Activated naive CD8-positive, alpha-beta T cell treated with anti-CD3 and anti-CD28 coated beads for 36 hours (primary cell): ENCODE results near the gene ZNRD2. TPM values are rescaled to one million over a fixed set of nuclear protein-coding genes. Genes with fewer than 3 reads are reported as not detected.

Source experiments
- DNase-seq: peaks from one replicate; pipeline ENCODE4 v3.0.0; 2021
- H3K27ac Mint-ChIP-seq: one replicate; pipeline ENCODE4 v1.8.0; 2022; ENCODE audit warnings: mild to moderate bottlenecking, moderate library complexity, mixed read lengths
- H3K27me3 Mint-ChIP-seq: one replicate; pipeline ENCODE4 v1.8.0; 2022; ENCODE audit warnings: mild to moderate bottlenecking, mixed read lengths
- H3K36me3 Mint-ChIP-seq: one replicate; pipeline ENCODE4 v1.8.0; 2021; ENCODE audit warnings: mild to moderate bottlenecking, mixed read lengths
- H3K4me1 Mint-ChIP-seq: one replicate; pipeline ENCODE4 v1.8.0; 2021; ENCODE audit warnings: mixed read lengths
- H3K4me3 Mint-ChIP-seq: one replicate; pipeline ENCODE4 v1.8.0; 2022; ENCODE audit warnings: mild to moderate bottlenecking, moderate library complexity, mixed read lengths
- H3K9me3 Mint-ChIP-seq: one replicate; pipeline ENCODE4 v1.8.0; 2022; ENCODE audit warnings: mixed read lengths
- total RNA-seq, 2 experiments: library from RNA; stranded (reverse); gene quantifications; one replicate each; pipeline ENCODE4 v1.2.3, GENCODE V29; 2021

Gene ZNRD2
- total RNA-seq, 2 experiments from 2014 or later: 59.1 to 63.3 TPM

GRCh38 chr11:65572356-65573051, 2.2 kb downstream of the ZNRD2 start, which contains the start of gene FAM89B:
TSS of gene FAM89B (plus strand) at chr11:65572538. CDS start at chr11:65572670, 132 bp downstream.
- peak; percentile 88 for DNase-seq
- H3K4me3 Mint-ChIP-seq: peak within 1 kb of the TSS; percentile 100
- H3K4me1 Mint-ChIP-seq: peaks cover 46% of the 10 kb centered on the region
- H3K27me3 Mint-ChIP-seq: no peaks in the 10 kb centered on the region
- H3K36me3 Mint-ChIP-seq: peaks cover 27% of the 10 kb centered on the region
- H3K27ac Mint-ChIP-seq: peak within 1 kb of the TSS; percentile 86
- H3K9me3 Mint-ChIP-seq: no peaks in the 10 kb centered on the region

GRCh38 chr11:65573391-65574079, 3.3 kb downstream of the ZNRD2 start:
- Mint-ChIP-seq H3K27ac (peak overlapping the region; percentile 86), H3K4me3 (peak overlapping the region; percentile 79), H3K4me1 (peaks cover 51% of the 10 kb centered on the region), H3K27me3 (no peaks in the 10 kb centered on the region), H3K36me3 (peaks cover 28% of the 10 kb centered on the region), H3K9me3 (no peaks in the 10 kb centered on the region)
- no peak for DNase-seq

GRCh38 chr11:65574109-65574810, 4.0 kb downstream of the ZNRD2 start:
- peak; percentile 96 for DNase-seq
- Mint-ChIP-seq H3K36me3 (peaks cover 26% of the 10 kb centered on the region), H3K4me1 (peaks cover 53% of the 10 kb centered on the region), H3K4me3 (peak overlapping the region; percentile 82), H3K27ac (peak overlapping the region; percentile 93), H3K27me3 (no peaks in the 10 kb centered on the region), H3K9me3 (no peaks in the 10 kb centered on the region)

GRCh38 chr11:65574811-65575567, 4.7 kb downstream of the ZNRD2 start:
- Mint-ChIP-seq H3K4me1 (peaks cover 55% of the 10 kb centered on the region), H3K27ac (peak overlapping the region; percentile 93), H3K9me3 (no peaks in the 10 kb centered on the region), H3K27me3 (no peaks in the 10 kb centered on the region), H3K36me3 (peaks cover 30% of the 10 kb centered on the region), H3K4me3 (peak overlapping the region; percentile 82)
- no peak for DNase-seq

GRCh38 chr11:65575568-65576231, 5.4 kb downstream of the ZNRD2 start, which contains the start of gene EHBP1L1:
TSS of gene EHBP1L1 (plus strand) at chr11:65576053. CDS start at chr11:65576303, 250 bp downstream.
- Mint-ChIP-seq H3K36me3 (peaks cover 28% of the 10 kb centered on the region), H3K9me3 (no peaks in the 10 kb centered on the region), H3K4me1 (peaks cover 55% of the 10 kb centered on the region), H3K27me3 (no peaks in the 10 kb centered on the region), H3K27ac (peak within 1 kb of the TSS; percentile 93), H3K4me3 (peak within 1 kb of the TSS; percentile 88)
- DNase-seq: peak; percentile 84

GRCh38 chr11:65576232-65576866, 6.1 kb downstream of the ZNRD2 start:
- no peaks in the 10 kb centered on the region for H3K9me3 Mint-ChIP-seq
- H3K36me3 Mint-ChIP-seq: peaks cover 26% of the 10 kb centered on the region
- no peak for DNase-seq
- H3K27ac Mint-ChIP-seq: peak overlapping the region; percentile 84
- H3K4me1 Mint-ChIP-seq: peaks cover 52% of the 10 kb centered on the region
- H3K4me3 Mint-ChIP-seq: peak overlapping the region; percentile 88
- no peaks in the 10 kb centered on the region for H3K27me3 Mint-ChIP-seq

- peak; percentile 48 for DNase-seq
- Mint-ChIP-seq H3K4me1 (peaks cover 44% of the 10 kb centered on the region), H3K9me3 (no peaks in the 10 kb centered on the region), H3K4me3 (peak overlapping the region; percentile 88), H3K27me3 (no peaks in the 10 kb centered on the region), H3K36me3 (peaks cover 23% of the 10 kb centered on the region), H3K27ac (peak overlapping the region; percentile 84)
Observed at GRCh38 chr11:65576867-65577755, 6.8 kb downstream of the ZNRD2 start.

- H3K36me3 Mint-ChIP-seq: peaks cover 22% of the 10 kb centered on the region
- H3K9me3 Mint-ChIP-seq: no peaks in the 10 kb centered on the region
- peaks cover 43% of the 10 kb centered on the region for H3K4me1 Mint-ChIP-seq
- H3K27ac Mint-ChIP-seq: peak overlapping the region; percentile 16
- H3K4me3 Mint-ChIP-seq: peak overlapping the region; percentile 55
- DNase-seq: no peak
- H3K27me3 Mint-ChIP-seq: no peaks in the 10 kb centered on the region
Observed at GRCh38 chr11:65577756-65578109, 7.5 kb downstream of the ZNRD2 start.

GRCh38 chr11:65578134-65578533, 7.9 kb downstream of the ZNRD2 start:
- Mint-ChIP-seq H3K27me3 (no peaks in the 10 kb centered on the region), H3K36me3 (peaks cover 18% of the 10 kb centered on the region), H3K4me1 (peaks cover 41% of the 10 kb centered on the region), H3K9me3 (no peaks in the 10 kb centered on the region), H3K4me3 (peak overlapping the region; percentile 55), H3K27ac (peak overlapping the region; percentile 4)
- no peak for DNase-seq

GRCh38 chr11:65578667-65579066, 8.4 kb downstream of the ZNRD2 start:
- H3K27ac Mint-ChIP-seq: peak overlapping the region; percentile 4
- peaks cover 17% of the 10 kb centered on the region for H3K36me3 Mint-ChIP-seq
- DNase-seq: no peak
- H3K27me3 Mint-ChIP-seq: no peaks in the 10 kb centered on the region
- peak overlapping the region; percentile 50 for H3K4me3 Mint-ChIP-seq
- no peaks in the 10 kb centered on the region for H3K9me3 Mint-ChIP-seq
- H3K4me1 Mint-ChIP-seq: peaks cover 36% of the 10 kb centered on the region

GRCh38 chr11:65579291-65579690, 9.0 kb downstream of the ZNRD2 start:
- no peaks in the 10 kb centered on the region for H3K9me3 Mint-ChIP-seq
- H3K4me3 Mint-ChIP-seq: no peak overlapping the region
- DNase-seq: no peak
- no peak overlapping the region for H3K27ac Mint-ChIP-seq
- H3K27me3 Mint-ChIP-seq: no peaks in the 10 kb centered on the region
- peaks cover 33% of the 10 kb centered on the region for H3K4me1 Mint-ChIP-seq
- H3K36me3 Mint-ChIP-seq: peaks cover 13% of the 10 kb centered on the region

- no peak overlapping the region for H3K27ac Mint-ChIP-seq
- H3K4me1 Mint-ChIP-seq: peaks cover 27% of the 10 kb centered on the region
- H3K4me3 Mint-ChIP-seq: no peak overlapping the region
- no peaks in the 10 kb centered on the region for H3K9me3 Mint-ChIP-seq
- H3K27me3 Mint-ChIP-seq: no peaks in the 10 kb centered on the region
- no peak for DNase-seq
- peaks cover 13% of the 10 kb centered on the region for H3K36me3 Mint-ChIP-seq
Observed at GRCh38 chr11:65580031-65580692, 9.9 kb downstream of the ZNRD2 start.

- H3K27me3 Mint-ChIP-seq: no peaks in the 10 kb centered on the region
- H3K4me1 Mint-ChIP-seq: peaks cover 22% of the 10 kb centered on the region
- H3K27ac Mint-ChIP-seq: peak overlapping the region; percentile 54
- H3K4me3 Mint-ChIP-seq: no peak overlapping the region
- DNase-seq: no peak
- H3K36me3 Mint-ChIP-seq: peaks cover 13% of the 10 kb centered on the region
- no peaks in the 10 kb centered on the region for H3K9me3 Mint-ChIP-seq
Observed at GRCh38 chr11:65580756-65581155, 10.5 kb downstream of the ZNRD2 start.
